Tibial artery (tissue), 4 donors: Measurements from ENCODE around the gene SRRM3.

ENCODE experiments used
- DNase-seq, 2 donors: peaks; one replicate each; pipeline ENCODE4 v3.0.0-alpha.2; 2019
- H3K27ac ChIP-seq, 2 donors: fragments of 200-600 bp; sonication (generic) in 1 of 2; 1 replicate in 1 of 2; 2 replicates in 1 of 2; pipeline ENCODE4 v1.5.1; 2018 to 2019; ENCODE audit warnings: mild to moderate bottlenecking in 1 of 2
- H3K27me3 ChIP-seq, 2 donors: fragments of 200-600 bp; sonication (generic) in 1 of 2; one replicate each; pipeline versions ENCODE4 v1.5.1 to v1.6.0; 2016 to 2019
- H3K36me3 ChIP-seq, 3 donors: fragments of 200-600 bp; sonication (generic) in 2 of 3; one replicate each; pipeline ENCODE4 v1.5.1; 2016 to 2019; ENCODE audit warnings: mild to moderate bottlenecking in 2 of 3
- H3K4me1 ChIP-seq, 4 donors: fragments of 200-600 bp; sonication (generic) in 2 of 4; 1 replicate in 3 of 4; 2 replicates in 1 of 4; pipeline ENCODE4 v1.5.1; 2016 to 2019
- H3K4me3 ChIP-seq, 2 donors: fragments of 200-600 bp; sonication (generic) in 1 of 2; 1 replicate in 1 of 2; 2 replicates in 1 of 2; pipeline ENCODE4 v1.5.1; 2018 to 2019; ENCODE audit warnings: mild to moderate bottlenecking in 2 of 2
- H3K9me3 ChIP-seq, 3 donors: fragments of 200-600 bp; sonication (generic) in 1 of 3; one replicate each; pipeline ENCODE4 v1.5.1; 2016 to 2019
- intact Hi-C: fragments of 100-400 bp; cut with DNase I; formaldehyde crosslinking; loops from one replicate; pipeline ENCODE4 v1.15.0; 2023; ENCODE audit warnings: low total_unique reads
- TF ChIP-seq, protein P1 (sequence below), 2 experiments: fragments of 200-600 bp in 1 of 2; fragments of 450-650 bp in 1 of 2; IDR thresholded peaks; one replicate each; pipeline ENCODE4 v1.5.1; 2017 to 2019; ENCODE audit warnings: antibody characterized with exemption in 2 of 2, mild to moderate bottlenecking in 1 of 2, moderate library complexity in 1 of 2

The SRRM3 gene

DNA sequence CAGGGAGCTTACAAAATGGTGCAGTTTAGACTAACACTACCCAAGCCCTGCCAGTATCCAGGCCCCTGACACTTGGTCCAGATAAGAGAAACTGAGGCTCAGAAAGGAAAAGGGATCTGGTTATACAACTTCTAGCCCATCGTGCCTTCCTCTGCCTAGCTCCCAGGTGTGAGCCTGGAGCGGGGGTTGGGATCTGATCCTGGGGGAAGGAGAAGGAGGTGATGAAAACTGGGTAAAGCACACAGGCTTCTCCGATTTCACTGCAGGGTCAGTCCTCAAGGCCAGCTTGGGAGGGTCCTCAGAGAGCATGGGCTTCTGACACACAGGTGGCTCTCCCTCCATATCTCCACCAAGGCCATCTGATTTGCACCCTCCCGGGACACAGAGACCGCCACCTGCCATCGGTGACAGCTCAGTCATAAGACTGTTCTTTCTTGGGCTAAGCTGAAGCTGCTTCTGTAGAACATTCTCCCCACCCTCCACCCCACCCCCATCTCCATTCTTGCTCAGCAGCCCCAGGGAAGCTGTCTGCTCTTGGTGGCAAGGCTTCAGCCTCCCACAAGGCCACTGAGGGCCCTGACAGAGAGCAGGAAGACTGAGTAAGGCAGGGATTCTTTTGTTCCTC is 16.4 kb downstream of the SRRM3 start:
- DNase-seq: no peak
- Histone ChIP-seq H3K27ac (no peak overlapping the region), H3K4me3 (no peak overlapping the region), H3K9me3 (no peaks in the 10 kb centered on the region), H3K4me1 (peaks cover 0 to 6% (median 2%) of the 10 kb centered on the region in 4 donors), H3K27me3 (peaks cover 0 to 65% of the 10 kb centered on the region in 2 donors), H3K36me3 (no peaks in the 10 kb centered on the region)
- intact Hi-C loops: no loop called here
- TF ChIP-seq, protein P1, sequence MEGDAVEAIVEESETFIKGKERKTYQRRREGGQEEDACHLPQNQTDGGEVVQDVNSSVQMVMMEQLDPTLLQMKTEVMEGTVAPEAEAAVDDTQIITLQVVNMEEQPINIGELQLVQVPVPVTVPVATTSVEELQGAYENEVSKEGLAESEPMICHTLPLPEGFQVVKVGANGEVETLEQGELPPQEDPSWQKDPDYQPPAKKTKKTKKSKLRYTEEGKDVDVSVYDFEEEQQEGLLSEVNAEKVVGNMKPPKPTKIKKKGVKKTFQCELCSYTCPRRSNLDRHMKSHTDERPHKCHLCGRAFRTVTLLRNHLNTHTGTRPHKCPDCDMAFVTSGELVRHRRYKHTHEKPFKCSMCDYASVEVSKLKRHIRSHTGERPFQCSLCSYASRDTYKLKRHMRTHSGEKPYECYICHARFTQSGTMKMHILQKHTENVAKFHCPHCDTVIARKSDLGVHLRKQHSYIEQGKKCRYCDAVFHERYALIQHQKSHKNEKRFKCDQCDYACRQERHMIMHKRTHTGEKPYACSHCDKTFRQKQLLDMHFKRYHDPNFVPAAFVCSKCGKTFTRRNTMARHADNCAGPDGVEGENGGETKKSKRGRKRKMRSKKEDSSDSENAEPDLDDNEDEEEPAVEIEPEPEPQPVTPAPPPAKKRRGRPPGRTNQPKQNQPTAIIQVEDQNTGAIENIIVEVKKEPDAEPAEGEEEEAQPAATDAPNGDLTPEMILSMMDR (IDR thresholded peaks at IDR 0.05): no peak

DNA sequence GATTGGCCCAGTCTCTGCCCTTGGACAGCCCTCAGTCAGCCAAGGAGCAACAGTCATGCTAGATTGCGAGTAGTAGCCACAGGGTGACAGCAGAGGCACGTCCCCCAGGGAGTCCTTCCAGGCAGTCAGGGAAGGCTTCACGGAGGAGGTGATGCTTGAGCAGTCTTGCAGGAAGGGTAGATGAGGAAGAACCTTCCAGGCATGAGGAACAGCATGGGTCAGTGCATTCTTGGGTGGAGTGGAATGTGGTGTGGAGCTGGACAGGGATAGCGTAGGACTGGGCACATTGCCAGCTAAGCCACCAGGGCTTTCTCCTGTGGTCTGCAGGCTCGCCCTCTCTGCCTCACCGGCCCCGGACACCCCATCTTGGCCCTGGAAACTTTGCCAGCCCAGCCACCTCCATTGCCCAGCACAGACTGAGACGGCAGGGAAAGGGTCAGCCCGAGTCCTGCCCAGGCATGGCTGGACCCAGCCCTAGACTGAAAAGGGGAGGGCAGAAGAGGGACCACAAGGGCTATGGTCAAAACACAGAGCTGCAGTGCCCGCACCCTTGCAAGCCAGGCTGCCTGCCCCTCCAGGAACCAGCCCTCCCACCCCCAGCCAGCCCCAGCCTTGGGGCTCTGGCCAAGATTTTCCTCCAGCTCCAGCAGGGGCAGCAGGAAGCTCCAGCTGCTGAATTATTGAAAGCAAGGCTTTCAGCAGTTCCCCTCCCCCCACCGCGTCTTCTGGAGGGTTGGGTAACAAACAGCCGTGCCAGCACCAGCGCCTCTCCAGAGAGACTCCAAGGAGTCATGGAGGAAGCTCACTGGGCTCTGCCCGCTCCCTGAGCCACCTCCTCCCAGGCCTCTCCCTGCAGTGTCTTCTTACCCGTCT is 18.7 kb downstream of the SRRM3 start:
- H3K36me3 ChIP-seq: no peaks in the 10 kb centered on the region
- no peak for DNase-seq
- no peak overlapping the region for H3K4me3 ChIP-seq
- peaks cover 0 to 6% (median 2%) of the 10 kb centered on the region in 4 donors for H3K4me1 ChIP-seq
- TF ChIP-seq, protein P1 (IDR thresholded peaks at IDR 0.05): no peak
- peaks cover 0 to 79% of the 10 kb centered on the region in 2 donors for H3K27me3 ChIP-seq
- intact Hi-C loops: no loop called here
- no peak overlapping the region for H3K27ac ChIP-seq
- no peaks in the 10 kb centered on the region for H3K9me3 ChIP-seq

DNA sequence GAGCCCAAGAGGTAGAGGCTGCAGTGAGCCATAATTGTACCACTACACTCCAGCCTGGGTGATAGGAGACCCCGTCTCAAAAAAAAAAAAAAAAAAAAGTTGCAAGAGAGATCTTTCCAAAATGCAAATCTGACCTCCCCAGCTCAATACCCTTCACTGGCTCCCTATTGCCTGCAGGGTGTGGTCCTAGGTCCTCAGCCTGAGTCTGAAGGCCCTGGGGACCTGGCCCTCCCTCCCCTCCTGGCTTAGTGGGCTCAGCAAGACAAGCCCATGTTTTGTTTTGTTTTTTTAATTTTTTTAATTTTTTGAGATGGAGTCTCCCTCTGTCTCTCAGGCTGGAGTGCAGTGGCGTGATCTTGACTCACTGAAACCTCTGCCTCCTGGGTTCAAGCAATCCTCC is 20.6 kb downstream of the SRRM3 start:
- TF ChIP-seq, protein P1 (IDR thresholded peaks at IDR 0.05): no peak
- no peaks in the 10 kb centered on the region for H3K9me3 ChIP-seq
- intact Hi-C loops: no loop called here
- H3K27ac ChIP-seq: no peak overlapping the region
- no peak overlapping the region for H3K4me3 ChIP-seq
- no peaks in the 10 kb centered on the region for H3K36me3 ChIP-seq
- no peak for DNase-seq
- H3K27me3 ChIP-seq: peaks cover 0 to 87% of the 10 kb centered on the region in 2 donors
- peaks cover 0 to 6% (median 2%) of the 10 kb centered on the region in 4 donors for H3K4me1 ChIP-seq

DNA sequence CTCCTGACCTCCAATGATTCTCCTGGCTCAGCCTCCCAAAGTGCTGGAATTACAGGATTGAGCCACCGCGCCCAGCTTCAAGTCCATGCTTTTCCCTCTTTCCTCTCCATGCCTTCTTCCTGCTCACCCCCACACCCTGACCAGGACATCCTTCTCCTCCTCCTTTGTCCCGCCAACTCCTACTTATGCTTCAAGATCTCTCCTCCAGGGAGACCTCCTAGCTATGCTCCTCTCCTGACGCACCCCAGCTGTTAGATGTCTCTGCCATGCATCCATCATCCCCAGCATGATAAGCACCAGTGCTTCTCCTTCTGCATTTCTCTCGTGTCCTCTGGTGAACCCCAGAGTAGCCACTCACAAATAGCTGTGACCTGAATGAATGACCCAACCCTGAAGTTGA is 21.1 kb downstream of the SRRM3 start:
- Histone ChIP-seq H3K4me3 (no peak overlapping the region), H3K36me3 (no peaks in the 10 kb centered on the region), H3K27me3 (peaks cover 0 to 89% of the 10 kb centered on the region in 2 donors), H3K9me3 (no peaks in the 10 kb centered on the region), H3K27ac (no peak overlapping the region), H3K4me1 (peaks cover 0 to 6% (median 2%) of the 10 kb centered on the region in 4 donors)
- TF ChIP-seq, protein P1 (IDR thresholded peaks at IDR 0.05): no peak
- intact Hi-C loops: no loop called here
- DNase-seq: no peak

DNA sequence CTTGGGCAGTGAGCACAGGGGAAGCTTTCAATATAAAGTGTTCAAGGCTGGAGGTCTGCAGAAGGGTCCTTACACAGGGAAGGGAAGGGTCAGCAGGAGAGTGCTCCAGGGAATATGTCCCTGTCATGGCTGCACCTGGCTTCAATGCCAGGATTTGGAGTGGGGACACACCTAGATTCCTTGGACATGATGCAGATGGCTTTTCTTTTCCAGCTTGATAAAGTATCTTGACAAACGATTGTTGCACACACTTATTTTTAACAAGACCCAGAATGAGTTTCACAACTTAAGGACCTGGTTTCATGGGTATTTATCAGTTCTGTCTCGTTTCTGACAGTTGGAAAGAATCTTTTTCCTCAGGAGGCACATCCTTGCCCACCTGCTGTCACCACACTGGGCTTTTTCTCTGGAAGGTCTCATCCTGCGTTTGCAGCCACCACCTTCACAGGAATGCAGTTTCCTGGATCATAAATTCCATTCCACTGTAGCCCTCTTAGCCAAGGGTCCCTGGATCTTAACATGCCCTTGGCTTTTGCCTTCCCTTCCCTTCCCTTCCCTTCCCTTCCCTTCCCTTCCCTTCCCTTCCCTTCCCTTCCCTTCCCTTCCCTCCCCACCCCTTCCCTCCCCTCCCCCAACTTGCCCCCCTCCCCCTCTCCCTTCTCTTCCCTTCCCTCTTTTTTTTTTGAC is 21.7 kb downstream of the SRRM3 start:
- Histone ChIP-seq H3K27ac (no peak overlapping the region), H3K36me3 (no peaks in the 10 kb centered on the region), H3K9me3 (no peaks in the 10 kb centered on the region), H3K27me3 (peaks cover 0 to 88% of the 10 kb centered on the region in 2 donors), H3K4me3 (no peak overlapping the region), H3K4me1 (peaks cover 0 to 6% (median 2%) of the 10 kb centered on the region in 4 donors)
- no peak for DNase-seq
- TF ChIP-seq, protein P1 (IDR thresholded peaks at IDR 0.05): no peak
- intact Hi-C loops: no loop called here
